Measurements from ENCODE around the gene MPDZ.
"Not testable (repeated sequence)": the region's sequence is repeated elsewhere in the genome, so short reads cannot be mapped to it uniquely, and the experiment has no call there.

Gene MPDZ

GRCh38 chr9:13239208-13239607 is 40.3 kb downstream of the MPDZ start:
- no peak for DNase-seq (ENCODE audit: extremely low spot score)
- TF ChIP-seq CTBP1 (IDR thresholded peaks at IDR 0.05; ENCODE audit: borderline replicate concordance) = no peak
- CTCF ChIA-PET = no interaction called here
- POLR2A ChIA-PET = no interaction called here

- ChIA-PET CTCF (no interaction called here), POLR2A (no interaction called here)
- no peak for TF ChIP-seq ZNF384 (IDR thresholded peaks at IDR 0.05)
- TF ChIP-seq PKNOX1 (IDR thresholded peaks at IDR 0.05) = no peak
- no peak for TF ChIP-seq SP1 (IDR thresholded peaks at IDR 0.05)
- no peak for TF ChIP-seq FOXA1 (IDR thresholded peaks at IDR 0.05)
- DNase-seq (ENCODE audit: extremely low spot score) = no peak
Measured at GRCh38 chr9:13234932-13235331, 44.6 kb downstream of the MPDZ start.

GRCh38 chr9:13228431-13228830 is 51.1 kb downstream of the MPDZ start:
- POLR2A ChIA-PET = no interaction called here
- TF ChIP-seq SUZ12 (IDR thresholded peaks at IDR 0.05) = no peak
- TF ChIP-seq ARNT (IDR thresholded peaks at IDR 0.05) = no peak
- no peak for TF ChIP-seq FOXK2 (IDR thresholded peaks at IDR 0.05)
- no peak for TF ChIP-seq FOXM1 (IDR thresholded peaks at IDR 0.05; ENCODE audit: borderline replicate concordance)
- TF ChIP-seq ELF4 (IDR thresholded peaks at IDR 0.05) = no peak
- no peak for TF ChIP-seq FOXA1 (IDR thresholded peaks at IDR 0.05)
- TF ChIP-seq LEF1 (IDR thresholded peaks at IDR 0.05; ENCODE audit: borderline replicate concordance) = no peak
- no peak for TF ChIP-seq HDGF (IDR thresholded peaks at IDR 0.05; ENCODE audit: borderline replicate concordance)
- no peak for TF ChIP-seq PKNOX1 (IDR thresholded peaks at IDR 0.05)
- TF ChIP-seq BHLHE40 (IDR thresholded peaks at IDR 0.05; ENCODE audit: borderline replicate concordance) = no peak
- TF ChIP-seq ZNF384 (IDR thresholded peaks at IDR 0.05) = no peak
- TF ChIP-seq TARDBP (IDR thresholded peaks at IDR 0.05) = no peak
- TF ChIP-seq CTBP1 (IDR thresholded peaks at IDR 0.05; ENCODE audit: borderline replicate concordance) = no peak
- no peak for DNase-seq (ENCODE audit: extremely low spot score)
- CTCF ChIA-PET = no interaction called here

- no peak for DNase-seq (ENCODE audit: extremely low spot score)
- ChIA-PET CTCF (no interaction called here), POLR2A (no interaction called here)
- TF ChIP-seq LEF1 (IDR thresholded peaks at IDR 0.05; ENCODE audit: borderline replicate concordance) (no peak), FOXA1 (IDR thresholded peaks at IDR 0.05) (no peak), BHLHE40 (IDR thresholded peaks at IDR 0.05; ENCODE audit: borderline replicate concordance) (no peak), L3MBTL2 (conservative IDR thresholded peaks at IDR 0.05) (no peak), SP1 (IDR thresholded peaks at IDR 0.05) (no peak), SUZ12 (IDR thresholded peaks at IDR 0.05) (no peak), PKNOX1 (IDR thresholded peaks at IDR 0.05) (no peak)
Measured at GRCh38 chr9:13224366-13224765, 55.1 kb downstream of the MPDZ start.

DNA sequence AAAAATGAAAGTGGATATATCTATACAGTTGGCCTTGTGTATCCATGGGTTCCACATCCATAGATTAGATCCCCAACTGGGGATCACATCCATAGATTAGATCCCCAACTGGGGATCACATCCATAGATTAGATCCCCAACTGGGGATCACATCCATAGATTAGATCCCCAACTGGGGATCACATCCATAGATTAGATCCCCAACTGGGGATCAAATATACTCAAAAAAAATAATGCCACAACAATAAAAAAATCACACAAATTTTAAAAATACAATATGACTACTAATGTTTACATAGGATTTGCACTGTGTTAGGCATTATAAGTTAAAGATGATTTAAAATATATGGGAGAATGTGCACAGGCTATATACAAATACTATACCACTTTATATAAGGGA is 56.8 kb downstream of the MPDZ start:
- CTCF ChIA-PET; DNase-seq (ENCODE audit: extremely low spot score); POLR2A ChIA-PET: not testable (repeated sequence)

GRCh38 chr9:13221741-13222140 is 57.8 kb downstream of the MPDZ start:
- POLR2A ChIA-PET = no interaction called here
- TF ChIP-seq CTBP1 (IDR thresholded peaks at IDR 0.05; ENCODE audit: borderline replicate concordance) (no peak), SP1 (IDR thresholded peaks at IDR 0.05) (no peak), FOXM1 (IDR thresholded peaks at IDR 0.05; ENCODE audit: borderline replicate concordance) (no peak), ZNF384 (IDR thresholded peaks at IDR 0.05) (no peak), BHLHE40 (IDR thresholded peaks at IDR 0.05; ENCODE audit: borderline replicate concordance) (no peak)
- no peak for DNase-seq (ENCODE audit: extremely low spot score)
- CTCF ChIA-PET = no interaction called here

DNA sequence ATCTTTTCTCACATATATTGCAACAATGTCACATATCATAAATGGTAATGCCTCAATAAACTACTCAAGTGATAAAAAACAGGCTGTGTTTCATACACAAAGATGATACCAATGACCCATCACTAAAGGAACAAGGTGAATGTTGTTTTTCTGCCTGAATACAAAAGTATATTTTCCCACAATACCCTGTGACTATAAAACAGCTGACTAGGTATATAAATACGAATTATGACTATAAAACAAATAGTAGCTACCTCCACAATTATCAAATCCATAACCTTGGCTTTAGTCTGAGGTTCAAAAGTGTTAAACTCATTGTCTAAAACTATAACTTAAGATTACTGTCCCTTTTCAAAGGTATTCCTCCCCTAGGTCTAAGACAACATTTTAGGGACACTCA is 58.7 kb downstream of the MPDZ start:
- POLR2A ChIA-PET = no interaction called here
- DNase-seq (ENCODE audit: extremely low spot score) = no peak
- TF ChIP-seq ZNF384 (IDR thresholded peaks at IDR 0.05) (no peak), BHLHE40 (IDR thresholded peaks at IDR 0.05; ENCODE audit: borderline replicate concordance) (no peak), LEF1 (IDR thresholded peaks at IDR 0.05; ENCODE audit: borderline replicate concordance) (no peak), ARNT (IDR thresholded peaks at IDR 0.05) (no peak), FOXM1 (IDR thresholded peaks at IDR 0.05; ENCODE audit: borderline replicate concordance) (no peak), SP1 (IDR thresholded peaks at IDR 0.05) (no peak), ELF4 (IDR thresholded peaks at IDR 0.05) (no peak), FOXK2 (IDR thresholded peaks at IDR 0.05) (no peak), SUZ12 (IDR thresholded peaks at IDR 0.05) (no peak), HDGF (IDR thresholded peaks at IDR 0.05; ENCODE audit: borderline replicate concordance) (no peak), NFRKB (IDR thresholded peaks at IDR 0.05) (no peak), PKNOX1 (IDR thresholded peaks at IDR 0.05) (no peak), CTBP1 (IDR thresholded peaks at IDR 0.05; ENCODE audit: borderline replicate concordance) (no peak), TARDBP (IDR thresholded peaks at IDR 0.05) (no peak), L3MBTL2 (conservative IDR thresholded peaks at IDR 0.05) (no peak), FOXA1 (IDR thresholded peaks at IDR 0.05) (no peak)
- CTCF ChIA-PET = no interaction called here
